Kidney (tissue), 14 donors: ENCODE data around the gene FAM168B. TPM values are rescaled to one million over a fixed set of nuclear protein-coding genes. Genes with fewer than 3 reads are reported as not detected.

Experiments
- DNase-seq, 5 donors: peaks; one replicate each; pipeline ENCODE4 v3.0.0-alpha.2; 2013 to 2020
- FAIRE-seq: peaks from 2 replicates; lab custom pipeline; 2012; peaks lifted over from hg19 to GRCh38; lab: Jason Lieb, UNC
- H3K27ac ChIP-seq, 2 donors: one replicate each; pipeline ENCODE4 v1.7.0; 2013; ENCODE audit warnings: low read depth in 2 of 2, low read length in 2 of 2, inconsistent platforms in 1 of 2
- H3K27me3 ChIP-seq: one replicate; pipeline ENCODE4 v1.7.1; 2013; ENCODE audit warnings: low read length, inconsistent platforms; ENCODE audit not compliant: control insufficient read depth, insufficient read depth
- H3K36me3 ChIP-seq, 3 donors: one replicate each; pipeline versions ENCODE4 v1.7.0 to v1.7.1; 2013; ENCODE audit warnings: low read length in 3 of 3, control low read depth in 1 of 3, inconsistent platforms in 1 of 3; ENCODE audit not compliant: insufficient read depth in 3 of 3, control insufficient read depth in 2 of 3
- H3K4me1 ChIP-seq, 3 donors: one replicate each; pipeline versions ENCODE4 v1.7.0 to v1.7.1; 2013; ENCODE audit warnings: low read length in 3 of 3, inconsistent platforms in 1 of 3, low read depth in 1 of 3; ENCODE audit not compliant: control insufficient read depth in 2 of 3, insufficient read depth in 2 of 3
- H3K4me3 ChIP-seq, 3 donors: one replicate each; pipeline versions ENCODE4 v1.7.0 to v1.8.1; 2013; ENCODE audit warnings: low read length in 3 of 3, control low read depth in 1 of 3, inconsistent platforms in 1 of 3
- H3K9ac ChIP-seq, 3 donors: one replicate each; pipeline versions ENCODE4 v1.7.0 to v1.7.1; 2013; ENCODE audit warnings: low read length in 3 of 3, control low read depth in 1 of 3, inconsistent platforms in 1 of 3
- H3K9me3 ChIP-seq, 3 donors: one replicate each; pipeline versions ENCODE4 v1.7.0 to v1.7.1; 2013; ENCODE audit warnings: low read length in 3 of 3, control low read depth in 1 of 3, inconsistent platforms in 1 of 3; ENCODE audit not compliant: control insufficient read depth in 2 of 3, insufficient read depth in 1 of 3
- intact Hi-C: fragments of 100-400 bp; cut with DNase I; formaldehyde crosslinking; loops from one replicate; pipeline ENCODE4 v1.11.1; 2022
- polyA plus RNA-seq: library from polyadenylated mRNA; stranded (reverse); fragments of 350-450 nt; fragmentation: Illumina TruSeq; extraction: RNeasy Lipid Tissue Mini Kit (QIAGEN cat#74804); gene quantifications from one replicate; pipeline ENCODE4 v1.2.3, GENCODE V29; 2014; ENCODE audit warnings: low read depth, low replicate concordance; ENCODE audit not compliant: insufficient read depth
- total RNA-seq: library from RNA; stranded (reverse); fragmentation: NEBNext Ultra II Directional; extraction: Animal tissue kit (Norgen Biotek cat#: 25700); gene quantifications from one replicate; pipeline ENCODE4 v1.2.1, GENCODE V29; 2021
- TF ChIP-seq, protein P1 (sequence below): IDR thresholded peaks from 3 replicates; pipeline ENCODE4 v1.5.1; 2012; ENCODE audit warnings: mild to moderate bottlenecking, moderate library complexity, borderline replicate concordance; ENCODE audit not compliant: insufficient read depth; ENCODE audit errors: extremely low read depth
- donor health status: control.
- donor health status: control.
- donor health status: control.
- donor health status: control.
- donor health status: control.
- donor health status: DM: yes; HTN: yes; CAD: no.
- donor health status: Normal renal cell carcinoma (clear cell type).

Gene FAM168B
- total and polyA plus RNA-seq, 2 donors from 2014 or later = 34.1 to 89.9 TPM

GRCh38 chr2:131052741-131053263, 40.5 kb downstream of the FAM168B start:
- H3K4me1 ChIP-seq = peaks cover 0 to 9% (median 0%) of the 10 kb centered on the region in 3 donors
- H3K36me3 ChIP-seq = peaks cover 6 to 67% (median 28%) of the 10 kb centered on the region in 3 donors
- DNase-seq = no peak
- FAIRE-seq = no peak
- intact Hi-C loops = no loop called here
- no peak overlapping the region for H3K27ac ChIP-seq
- TF ChIP-seq, protein P1, sequence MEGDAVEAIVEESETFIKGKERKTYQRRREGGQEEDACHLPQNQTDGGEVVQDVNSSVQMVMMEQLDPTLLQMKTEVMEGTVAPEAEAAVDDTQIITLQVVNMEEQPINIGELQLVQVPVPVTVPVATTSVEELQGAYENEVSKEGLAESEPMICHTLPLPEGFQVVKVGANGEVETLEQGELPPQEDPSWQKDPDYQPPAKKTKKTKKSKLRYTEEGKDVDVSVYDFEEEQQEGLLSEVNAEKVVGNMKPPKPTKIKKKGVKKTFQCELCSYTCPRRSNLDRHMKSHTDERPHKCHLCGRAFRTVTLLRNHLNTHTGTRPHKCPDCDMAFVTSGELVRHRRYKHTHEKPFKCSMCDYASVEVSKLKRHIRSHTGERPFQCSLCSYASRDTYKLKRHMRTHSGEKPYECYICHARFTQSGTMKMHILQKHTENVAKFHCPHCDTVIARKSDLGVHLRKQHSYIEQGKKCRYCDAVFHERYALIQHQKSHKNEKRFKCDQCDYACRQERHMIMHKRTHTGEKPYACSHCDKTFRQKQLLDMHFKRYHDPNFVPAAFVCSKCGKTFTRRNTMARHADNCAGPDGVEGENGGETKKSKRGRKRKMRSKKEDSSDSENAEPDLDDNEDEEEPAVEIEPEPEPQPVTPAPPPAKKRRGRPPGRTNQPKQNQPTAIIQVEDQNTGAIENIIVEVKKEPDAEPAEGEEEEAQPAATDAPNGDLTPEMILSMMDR = no peak
- H3K9me3 ChIP-seq = no peaks in the 10 kb centered on the region
- H3K9ac ChIP-seq = no peak overlapping the region
- no peak overlapping the region for H3K4me3 ChIP-seq
- no peaks in the 10 kb centered on the region for H3K27me3 ChIP-seq

GRCh38 chr2:131050896-131051295, 42.4 kb downstream of the FAM168B start:
- Histone ChIP-seq H3K4me3 (no peak overlapping the region), H3K27me3 (no peaks in the 10 kb centered on the region), H3K9ac (no peak overlapping the region), H3K9me3 (no peaks in the 10 kb centered on the region), H3K4me1 (no peaks in the 10 kb centered on the region), H3K36me3 (peaks cover 6 to 67% (median 31%) of the 10 kb centered on the region in 3 donors), H3K27ac (no peak overlapping the region)
- intact Hi-C loops = no loop called here
- no peak for FAIRE-seq
- peak in 1 of 5 donors; percentile 24 for DNase-seq
- TF ChIP-seq, protein P1 = no peak

- Histone ChIP-seq H3K9ac (no peak overlapping the region), H3K27ac (no peak overlapping the region), H3K36me3 (peaks cover 6 to 54% (median 23%) of the 10 kb centered on the region in 3 donors), H3K4me3 (no peak overlapping the region), H3K9me3 (no peaks in the 10 kb centered on the region), H3K27me3 (no peaks in the 10 kb centered on the region), H3K4me1 (no peaks in the 10 kb centered on the region)
- no peak for FAIRE-seq
- DNase-seq = no peak
- intact Hi-C loops = no loop called here
- TF ChIP-seq, protein P1 = no peak
Observed at GRCh38 chr2:131049150-131049718, 44.0 kb downstream of the FAM168B start.

GRCh38 chr2:131048641-131049040, 44.6 kb downstream of the FAM168B start:
- Histone ChIP-seq H3K27ac (no peak overlapping the region), H3K27me3 (no peaks in the 10 kb centered on the region), H3K36me3 (peaks cover 6 to 52% (median 23%) of the 10 kb centered on the region in 3 donors), H3K4me1 (no peaks in the 10 kb centered on the region), H3K9me3 (no peaks in the 10 kb centered on the region), H3K9ac (no peak overlapping the region), H3K4me3 (no peak overlapping the region)
- DNase-seq (peak in 1 of 5 donors; percentile 42), FAIRE-seq (no peak)
- intact Hi-C loops = no loop called here
- TF ChIP-seq, protein P1 = no peak
